T-helper 2 cell treated with Interferon-gamma antibody and Interleukin-4, amounts not matched to agents 5 μg/mL and 100 μg/mL, for 36 hours (primary cell): ENCODE measurements around the gene PDLIM5.
"Not testable (repeated sequence)": the region's sequence is repeated elsewhere in the genome, so short reads cannot be mapped to it uniquely, and the experiment has no call there.

Experiments used
- DNase-seq: peaks from one replicate; pipeline ENCODE4 v3.0.0; 2021; ENCODE audit warnings: low spot score
- H3K27ac Mint-ChIP-seq: one replicate; pipeline ENCODE4 v1.8.0; 2021; ENCODE audit warnings: mild to moderate bottlenecking, mixed read lengths
- H3K27me3 Mint-ChIP-seq: one replicate; pipeline ENCODE4 v1.8.0; 2021; ENCODE audit warnings: low read depth, mixed read lengths
- H3K36me3 Mint-ChIP-seq: one replicate; pipeline ENCODE4 v1.8.0; 2021; ENCODE audit warnings: low read depth, mixed read lengths
- H3K4me1 Mint-ChIP-seq: one replicate; pipeline ENCODE4 v1.8.0; 2021; ENCODE audit warnings: low read depth, mixed read lengths
- H3K4me3 Mint-ChIP-seq: one replicate; pipeline ENCODE4 v1.8.0; 2022; ENCODE audit warnings: mild to moderate bottlenecking, moderate library complexity, mixed read lengths
- H3K9me3 Mint-ChIP-seq: one replicate; pipeline ENCODE4 v1.8.0; 2021; ENCODE audit warnings: mixed read lengths

PDLIM5 gene

DNA sequence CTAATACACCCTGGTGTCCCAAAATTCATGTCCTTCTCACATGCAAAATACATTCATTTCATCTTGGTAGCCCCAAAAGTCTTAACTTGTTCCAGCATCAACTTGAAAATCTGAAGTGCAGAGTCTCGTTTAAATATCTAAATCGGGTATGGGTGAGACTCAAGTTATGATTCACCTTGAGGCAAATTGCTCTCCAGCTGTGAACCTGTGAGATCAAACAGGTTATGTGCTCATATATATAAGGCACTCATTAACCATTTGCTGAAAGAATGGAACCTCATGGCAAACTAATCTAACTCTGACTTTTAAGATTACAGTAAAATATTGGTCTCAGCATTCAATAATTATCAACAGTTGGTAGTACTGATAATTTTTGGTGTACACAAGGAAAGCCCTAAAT lies 55.5 kb downstream of the PDLIM5 start:
- no peaks in the 10 kb centered on the region for H3K4me1 Mint-ChIP-seq
- no peaks in the 10 kb centered on the region for H3K9me3 Mint-ChIP-seq
- H3K4me3 Mint-ChIP-seq, result no peak overlapping the region
- DNase-seq, result no peak
- no peaks in the 10 kb centered on the region for H3K27me3 Mint-ChIP-seq
- H3K27ac Mint-ChIP-seq, result no peak overlapping the region
- H3K36me3 Mint-ChIP-seq, result no peaks in the 10 kb centered on the region

DNA sequence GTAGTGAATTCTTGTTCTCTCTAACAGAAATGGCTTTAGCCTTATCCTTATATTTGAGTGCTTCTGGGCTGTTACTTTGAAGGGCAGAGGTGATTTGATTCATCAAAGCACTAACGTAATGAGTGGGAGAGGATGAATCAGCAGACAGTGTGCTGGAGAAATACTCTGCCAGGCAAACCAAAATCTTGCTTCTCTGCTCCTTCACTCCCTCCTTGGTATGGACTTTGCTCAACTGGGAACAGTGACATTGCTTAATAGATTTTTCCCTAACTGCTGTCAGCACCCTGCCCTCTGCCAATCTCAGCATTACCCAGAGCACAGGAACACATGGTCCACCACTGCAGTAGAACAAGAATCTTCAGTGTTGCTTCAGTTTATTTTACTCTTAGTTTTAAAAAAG lies 56.0 kb downstream of the PDLIM5 start:
- Mint-ChIP-seq H3K9me3 (no peaks in the 10 kb centered on the region), H3K36me3 (no peaks in the 10 kb centered on the region)

GRCh38 chr4:94508296-94508695 lies 56.6 kb downstream of the PDLIM5 start:
- H3K9me3 Mint-ChIP-seq, result no peaks in the 10 kb centered on the region
- DNase-seq, result no peak
- no peaks in the 10 kb centered on the region for H3K36me3 Mint-ChIP-seq
- no peaks in the 10 kb centered on the region for H3K4me1 Mint-ChIP-seq
- peaks cover 3% of the 10 kb centered on the region for H3K27me3 Mint-ChIP-seq
- H3K27ac Mint-ChIP-seq, result no peak overlapping the region
- H3K4me3 Mint-ChIP-seq, result no peak overlapping the region

More for the DNA sequence above, 56.0 kb downstream of the PDLIM5 start:
- no peak overlapping the region for H3K4me3 Mint-ChIP-seq
- H3K27me3 Mint-ChIP-seq, result peaks cover 3% of the 10 kb centered on the region
- H3K27ac Mint-ChIP-seq, result no peak overlapping the region
- no peaks in the 10 kb centered on the region for H3K4me1 Mint-ChIP-seq
- DNase-seq, result no peak

DNA sequence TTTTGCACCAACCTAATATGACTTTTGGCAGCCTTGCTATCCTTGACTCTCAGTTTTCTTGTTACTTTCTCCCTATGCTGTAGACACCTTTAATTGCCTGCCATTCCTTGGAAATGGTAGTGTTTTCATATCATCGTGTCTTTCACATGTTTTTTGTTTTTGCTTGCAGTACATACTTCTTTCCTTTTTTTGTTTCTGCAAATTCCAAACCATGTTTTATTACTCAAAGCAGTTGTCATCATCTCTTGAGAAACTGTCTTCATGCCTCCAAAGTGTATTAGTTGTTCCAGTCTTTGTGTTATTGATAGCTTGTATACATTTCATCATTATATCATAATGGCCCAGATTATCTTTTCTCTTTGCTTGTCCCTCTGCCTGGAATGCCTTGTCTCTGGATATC lies 57.1 kb downstream of the PDLIM5 start:
- Mint-ChIP-seq H3K36me3 (no peaks in the 10 kb centered on the region), H3K27ac (no peak overlapping the region), H3K4me1 (no peaks in the 10 kb centered on the region), H3K4me3 (no peak overlapping the region), H3K27me3 (peaks cover 3% of the 10 kb centered on the region), H3K9me3 (no peaks in the 10 kb centered on the region)
- no peak for DNase-seq

DNA sequence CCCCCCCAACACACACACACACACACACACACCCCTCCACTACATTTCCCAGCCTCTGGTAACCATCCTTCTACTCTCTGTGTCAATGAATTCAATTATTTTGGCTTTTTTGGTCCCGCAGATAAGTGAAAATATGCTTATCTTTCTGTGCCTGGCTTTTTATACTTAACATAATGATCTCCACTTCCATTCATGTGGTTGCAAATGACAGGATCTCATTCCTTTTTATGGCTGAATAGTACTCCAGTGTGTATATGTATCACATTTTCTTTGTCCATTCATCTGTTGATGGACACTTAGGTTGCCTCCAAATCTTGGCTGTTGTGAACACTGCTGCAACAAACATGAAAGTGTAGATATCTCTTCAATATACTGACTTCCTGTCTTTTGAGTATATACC lies 59.8 kb downstream of the PDLIM5 start:
- H3K27me3 Mint-ChIP-seq, result peaks cover 3% of the 10 kb centered on the region
- no peaks in the 10 kb centered on the region for H3K4me1 Mint-ChIP-seq
- H3K27ac Mint-ChIP-seq, result no peak overlapping the region

DNA sequence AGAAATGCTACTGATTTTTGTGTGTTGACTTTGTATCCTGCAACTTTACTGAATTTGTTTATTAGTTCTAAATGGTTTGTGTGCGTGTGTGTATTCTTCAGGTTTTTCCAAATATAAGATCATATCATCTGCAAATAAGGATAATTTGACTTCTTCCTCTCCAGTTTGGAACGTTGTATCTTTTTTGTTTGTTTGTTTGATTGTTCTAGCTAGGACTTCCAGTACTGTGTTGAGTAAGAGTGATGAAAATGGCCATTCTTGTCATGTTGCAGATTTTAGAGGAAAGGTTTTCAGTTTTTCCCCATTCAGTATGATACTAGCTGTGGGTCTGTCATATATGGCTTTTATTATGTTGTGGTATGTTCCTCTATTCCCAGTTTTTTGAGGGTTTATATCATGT lies 61.8 kb downstream of the PDLIM5 start:
- not testable (repeated sequence) for H3K4me3 Mint-ChIP-seq, H3K4me1 Mint-ChIP-seq, H3K27me3 Mint-ChIP-seq, H3K27ac Mint-ChIP-seq, H3K36me3 Mint-ChIP-seq, DNase-seq, H3K9me3 Mint-ChIP-seq

More for the DNA sequence above, 59.8 kb downstream of the PDLIM5 start:
- no peak for DNase-seq
- no peaks in the 10 kb centered on the region for H3K36me3 Mint-ChIP-seq
- H3K9me3 Mint-ChIP-seq, result no peaks in the 10 kb centered on the region
- no peak overlapping the region for H3K4me3 Mint-ChIP-seq

GRCh38 chr4:94515365-94515764 lies 63.6 kb downstream of the PDLIM5 start:
- DNase-seq, result no peak
- Mint-ChIP-seq H3K4me3 (no peak overlapping the region), H3K27me3 (peaks cover 3% of the 10 kb centered on the region), H3K4me1 (peaks cover 6% of the 10 kb centered on the region), H3K9me3 (no peaks in the 10 kb centered on the region), H3K27ac (no peak overlapping the region), H3K36me3 (no peaks in the 10 kb centered on the region)

DNA sequence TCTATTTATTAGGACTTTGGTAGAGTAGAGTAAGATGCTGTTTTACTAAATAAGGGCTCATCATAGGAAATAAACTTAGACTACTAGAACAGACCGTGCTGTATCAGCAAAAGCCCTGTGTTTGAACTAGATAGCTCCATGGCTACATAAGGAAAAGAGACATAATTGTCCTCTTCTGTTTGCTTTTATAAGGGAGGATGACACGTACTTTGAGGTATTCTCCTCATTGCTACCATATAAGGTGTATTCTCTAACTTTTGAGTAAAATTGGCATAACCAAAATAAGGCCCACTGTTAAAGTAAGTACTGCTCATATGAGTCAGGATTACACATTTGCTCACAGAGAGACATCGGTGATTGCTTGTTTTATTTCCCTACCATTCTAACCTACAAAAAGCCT lies 64.3 kb downstream of the PDLIM5 start:
- H3K27ac Mint-ChIP-seq, result no peak overlapping the region

GRCh38 chr4:94516999-94517398 lies 65.3 kb downstream of the PDLIM5 start:
- DNase-seq, result no peak
- no peak overlapping the region for H3K4me3 Mint-ChIP-seq
- H3K36me3 Mint-ChIP-seq, result no peaks in the 10 kb centered on the region
- H3K27ac Mint-ChIP-seq, result no peak overlapping the region
- H3K4me1 Mint-ChIP-seq, result peaks cover 6% of the 10 kb centered on the region
- H3K9me3 Mint-ChIP-seq, result no peaks in the 10 kb centered on the region
- peaks cover 3% of the 10 kb centered on the region for H3K27me3 Mint-ChIP-seq

More for the DNA sequence above, 64.3 kb downstream of the PDLIM5 start:
- Mint-ChIP-seq H3K36me3 (no peaks in the 10 kb centered on the region), H3K4me1 (peaks cover 6% of the 10 kb centered on the region), H3K27me3 (peaks cover 3% of the 10 kb centered on the region), H3K4me3 (no peak overlapping the region), H3K9me3 (no peaks in the 10 kb centered on the region)
- no peak for DNase-seq

GRCh38 chr4:94517492-94517891 lies 65.8 kb downstream of the PDLIM5 start:
- Mint-ChIP-seq H3K4me3 (no peak overlapping the region), H3K4me1 (peaks cover 6% of the 10 kb centered on the region), H3K27me3 (peaks cover 2% of the 10 kb centered on the region), H3K36me3 (no peaks in the 10 kb centered on the region), H3K9me3 (no peaks in the 10 kb centered on the region), H3K27ac (no peak overlapping the region)
- no peak for DNase-seq

DNA sequence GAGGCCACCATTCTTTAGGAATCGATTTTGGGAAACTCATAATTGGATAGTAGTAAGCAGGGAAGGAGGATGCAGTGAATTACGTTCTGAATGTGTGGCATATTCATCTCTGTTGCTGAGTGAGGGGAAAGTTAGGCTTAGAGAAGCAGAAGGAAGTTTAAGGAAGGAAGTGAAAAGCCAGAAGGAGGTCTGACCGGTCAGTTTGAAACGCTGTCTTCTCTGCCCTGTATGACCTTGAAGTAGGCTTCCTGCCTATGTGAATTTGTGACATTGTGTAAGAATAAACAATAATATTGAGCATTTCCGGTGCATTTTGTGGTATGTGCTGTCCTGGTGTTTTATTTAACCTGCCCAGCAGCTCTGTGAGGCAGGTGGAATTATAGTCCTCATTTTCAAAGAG lies 67.3 kb downstream of the PDLIM5 start:
- H3K27me3 Mint-ChIP-seq, result no peaks in the 10 kb centered on the region
- no peak overlapping the region for H3K27ac Mint-ChIP-seq
- no peaks in the 10 kb centered on the region for H3K9me3 Mint-ChIP-seq
- H3K4me3 Mint-ChIP-seq, result no peak overlapping the region
- DNase-seq, result no peak
- H3K4me1 Mint-ChIP-seq, result peaks cover 6% of the 10 kb centered on the region
- no peaks in the 10 kb centered on the region for H3K36me3 Mint-ChIP-seq

DNA sequence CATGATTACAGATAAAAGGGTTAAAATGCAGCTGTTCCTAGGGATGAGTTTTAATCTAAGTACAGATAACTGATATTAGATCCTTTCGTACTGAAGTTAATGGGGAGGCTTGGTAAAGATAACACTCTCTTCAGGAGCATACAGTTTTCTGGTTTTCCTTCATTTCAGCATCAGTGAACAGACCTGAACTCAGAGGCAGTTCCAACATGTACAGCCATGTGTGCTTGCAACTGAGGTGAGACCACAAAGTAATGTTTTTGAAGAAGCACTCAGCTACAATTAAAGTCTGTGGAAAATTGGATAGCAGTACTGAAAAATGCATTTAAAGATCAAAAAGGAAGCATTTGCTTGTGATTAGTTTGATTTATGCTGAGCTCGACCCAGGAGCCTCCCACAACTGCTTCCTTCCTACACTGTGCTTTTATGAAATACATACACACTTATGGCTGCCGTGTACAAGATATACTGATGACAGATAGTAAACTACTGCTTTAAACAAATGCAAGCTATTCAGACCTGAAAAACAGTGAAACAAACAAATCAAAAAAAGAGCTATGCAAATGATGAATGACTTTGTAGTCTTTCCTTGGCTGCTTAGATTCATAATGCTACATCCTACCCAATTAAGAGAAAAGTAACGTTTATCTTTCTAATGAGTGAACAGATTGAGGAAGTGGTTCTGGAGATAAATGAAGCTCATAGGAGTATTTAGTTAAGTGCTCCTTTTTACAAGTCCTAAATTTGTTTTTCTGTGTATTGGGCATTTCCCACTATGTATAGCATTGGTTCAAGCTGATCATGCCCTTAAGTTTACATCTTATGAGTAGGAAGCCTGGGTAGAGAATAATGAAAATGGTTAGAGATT lies 68.4 kb downstream of the PDLIM5 start:
- Mint-ChIP-seq H3K4me1 (peaks cover 6% of the 10 kb centered on the region), H3K9me3 (no peaks in the 10 kb centered on the region), H3K27ac (no peak overlapping the region), H3K36me3 (no peaks in the 10 kb centered on the region), H3K4me3 (no peak overlapping the region), H3K27me3 (no peaks in the 10 kb centered on the region)
- no peak for DNase-seq

GRCh38 chr4:94523033-94523580 lies 71.4 kb downstream of the PDLIM5 start:
- H3K27me3 Mint-ChIP-seq, result no peaks in the 10 kb centered on the region
- no peaks in the 10 kb centered on the region for H3K36me3 Mint-ChIP-seq
- H3K4me1 Mint-ChIP-seq, result peaks cover 8% of the 10 kb centered on the region
- H3K27ac Mint-ChIP-seq, result no peak overlapping the region
- H3K4me3 Mint-ChIP-seq, result no peak overlapping the region
- DNase-seq, result no peak
- H3K9me3 Mint-ChIP-seq, result no peaks in the 10 kb centered on the region

DNA sequence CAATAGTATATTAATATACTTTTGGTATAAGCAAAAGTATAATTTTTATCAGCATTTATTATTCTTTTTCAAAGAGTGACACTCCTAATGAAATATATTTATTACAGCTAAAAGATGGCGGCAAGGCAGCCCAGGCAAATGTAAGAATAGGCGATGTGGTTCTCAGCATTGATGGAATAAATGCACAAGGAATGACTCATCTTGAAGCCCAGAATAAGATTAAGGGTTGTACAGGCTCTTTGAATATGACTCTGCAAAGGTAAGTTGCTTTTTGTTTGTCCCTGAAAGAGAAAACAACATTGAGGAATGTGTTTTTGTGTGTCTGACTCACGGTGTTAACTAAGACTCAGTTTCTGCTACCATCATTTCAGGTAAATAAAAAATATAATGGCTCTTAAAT lies 71.9 kb downstream of the PDLIM5 start:
- Mint-ChIP-seq H3K27me3 (no peaks in the 10 kb centered on the region), H3K9me3 (no peaks in the 10 kb centered on the region), H3K36me3 (no peaks in the 10 kb centered on the region), H3K27ac (no peak overlapping the region), H3K4me1 (peaks cover 8% of the 10 kb centered on the region), H3K4me3 (no peak overlapping the region)
- DNase-seq, result no peak
